ENCODE results near the gene HEYL. TPM values are rescaled to one million over a fixed set of nuclear protein-coding genes. Genes with fewer than 3 reads are reported as not detected.

The HEYL gene
- total RNA-seq, 6 experiments from 2014 or later = not detected

- peaks cover 15% of the 10 kb centered on the region for H3K27me3 Mint-ChIP-seq (ENCODE audit: insufficient read depth)
- DNase-seq = no peak
Measured at GRCh38 chr1:39649636-39650185, 10.3 kb upstream of the HEYL start.

GRCh38 chr1:39648496-39648895, 9.1 kb upstream of the HEYL start:
- H3K9me3 Mint-ChIP-seq = no peaks in the 10 kb centered on the region
- H3K4me1 Mint-ChIP-seq (ENCODE audit: low read depth) = peaks cover 12% of the 10 kb centered on the region
- no peak overlapping the region for H3K27ac Mint-ChIP-seq
- no peaks in the 10 kb centered on the region for H3K36me3 Mint-ChIP-seq (ENCODE audit: low read depth)
- no peak for DNase-seq
- H3K4me3 Mint-ChIP-seq = no peak overlapping the region
- H3K27me3 Mint-ChIP-seq (ENCODE audit: insufficient read depth) = peaks cover 15% of the 10 kb centered on the region
- TF ChIP-seq CTCF (IDR thresholded peaks at IDR 0.05) = no peak

More at GRCh38 chr1:39649636-39650185, 10.3 kb upstream of the HEYL start:
- Mint-ChIP-seq H3K9me3 (no peaks in the 10 kb centered on the region), H3K4me1 (ENCODE audit: low read depth) (peaks cover 12% of the 10 kb centered on the region), H3K36me3 (ENCODE audit: low read depth) (no peaks in the 10 kb centered on the region), H3K4me3 (no peak overlapping the region), H3K27ac (no peak overlapping the region)
- TF ChIP-seq CTCF (IDR thresholded peaks at IDR 0.05) = no peak

- Mint-ChIP-seq H3K27ac (no peak overlapping the region), H3K4me1 (ENCODE audit: low read depth) (peaks cover 24% of the 10 kb centered on the region), H3K27me3 (ENCODE audit: insufficient read depth) (peaks cover 10% of the 10 kb centered on the region), H3K4me3 (no peak overlapping the region), H3K9me3 (no peaks in the 10 kb centered on the region), H3K36me3 (ENCODE audit: low read depth) (no peaks in the 10 kb centered on the region)
- DNase-seq = no peak
- no peak for TF ChIP-seq CTCF (IDR thresholded peaks at IDR 0.05)
Measured at GRCh38 chr1:39647247-39647646, 7.8 kb upstream of the HEYL start.

- DNase-seq = peak; percentile 35
- no peak for TF ChIP-seq CTCF (IDR thresholded peaks at IDR 0.05)
- Mint-ChIP-seq H3K27ac (no peak overlapping the region), H3K36me3 (ENCODE audit: low read depth) (no peaks in the 10 kb centered on the region), H3K4me1 (ENCODE audit: low read depth) (peaks cover 24% of the 10 kb centered on the region), H3K9me3 (no peaks in the 10 kb centered on the region), H3K27me3 (ENCODE audit: insufficient read depth) (peaks cover 10% of the 10 kb centered on the region), H3K4me3 (no peak overlapping the region)
Measured at GRCh38 chr1:39646232-39647081, 7.0 kb upstream of the HEYL start.

GRCh38 chr1:39645411-39646043, 6.1 kb upstream of the HEYL start:
- no peak for DNase-seq
- Mint-ChIP-seq H3K27ac (no peak overlapping the region), H3K9me3 (no peaks in the 10 kb centered on the region), H3K36me3 (ENCODE audit: low read depth) (no peaks in the 10 kb centered on the region), H3K4me1 (ENCODE audit: low read depth) (peaks cover 24% of the 10 kb centered on the region), H3K27me3 (ENCODE audit: insufficient read depth) (peaks cover 11% of the 10 kb centered on the region), H3K4me3 (no peak overlapping the region)
- TF ChIP-seq CTCF (IDR thresholded peaks at IDR 0.05) = no peak

Data from HFFc6 (cell line).